Umbilical cord (tissue), 2 donors: ENCODE measurements around the gene MYLK. TPM values are rescaled to one million over a fixed set of nuclear protein-coding genes. Genes with fewer than 3 reads are reported as not detected.

Experiments
- DNase-seq: peaks from one replicate; pipeline ENCODE4 v3.0.0-alpha.2; 2015; ENCODE audit warnings: low spot score
- total RNA-seq: library from RNA; depleted of rRNA; stranded (reverse); fragments of >200 nt; gene quantifications from one replicate; pipeline ENCODE4 v1.2.3, GENCODE V29; 2014; ENCODE audit warnings: low replicate concordance; ENCODE audit not compliant: insufficient read depth

The MYLK gene
- total RNA-seq, 1 donor from 2014 or later: 1,145 TPM

DNA sequence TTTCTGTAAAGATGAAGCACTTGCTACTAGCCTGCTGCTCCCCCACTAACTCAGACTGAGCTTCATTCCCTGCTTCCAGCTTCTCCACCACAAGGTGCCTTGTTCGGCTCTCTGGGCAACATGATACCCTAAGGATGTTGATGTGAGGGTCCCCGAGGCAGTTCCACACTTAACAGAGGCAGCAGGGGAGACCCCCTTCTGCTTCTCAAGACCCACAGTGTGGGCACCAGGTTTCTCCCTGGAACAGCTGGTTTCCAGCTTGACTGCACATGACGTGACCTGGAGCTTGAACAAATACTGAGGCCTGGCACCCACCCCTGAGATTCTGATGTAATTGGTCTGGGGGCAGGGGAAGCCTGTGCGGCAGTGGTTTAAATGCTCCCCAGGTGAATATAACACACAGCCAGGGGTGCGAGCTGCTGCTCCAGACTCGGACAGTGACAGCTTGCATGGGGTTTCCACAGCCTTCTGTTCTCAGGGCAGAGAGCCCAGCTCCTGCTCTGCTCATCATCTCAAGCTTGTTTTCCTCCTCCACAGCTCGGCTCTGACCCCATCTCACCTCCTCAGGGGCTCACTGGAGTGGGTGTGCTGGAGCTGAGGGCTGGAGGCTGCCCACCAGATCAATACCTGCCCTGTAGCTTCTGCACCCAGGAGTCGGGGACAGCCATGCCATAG, 204.3 kb downstream of the MYLK start:
- DNase-seq: peak; percentile 50

DNA sequence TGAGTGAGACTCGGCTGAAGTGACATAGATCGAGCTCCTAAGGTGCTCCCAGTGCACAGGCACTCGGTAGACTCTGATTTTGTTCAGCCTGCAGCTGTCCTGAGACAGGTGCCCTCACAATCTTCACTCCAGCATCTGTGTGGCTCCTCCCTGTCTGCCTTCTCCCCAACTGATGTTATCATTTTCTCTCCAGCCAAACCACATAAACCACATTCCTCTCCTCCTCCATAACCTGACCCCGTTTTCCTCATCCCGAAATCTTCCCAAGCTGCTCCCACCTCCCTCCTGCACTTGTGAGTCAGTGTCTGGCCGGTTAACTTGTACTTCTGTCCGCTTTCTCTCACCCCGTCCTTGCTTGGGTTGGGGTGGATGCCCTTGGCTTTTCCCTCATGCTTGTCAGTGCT, 206.0 kb downstream of the MYLK start:
- peak; percentile 65 for DNase-seq

DNA sequence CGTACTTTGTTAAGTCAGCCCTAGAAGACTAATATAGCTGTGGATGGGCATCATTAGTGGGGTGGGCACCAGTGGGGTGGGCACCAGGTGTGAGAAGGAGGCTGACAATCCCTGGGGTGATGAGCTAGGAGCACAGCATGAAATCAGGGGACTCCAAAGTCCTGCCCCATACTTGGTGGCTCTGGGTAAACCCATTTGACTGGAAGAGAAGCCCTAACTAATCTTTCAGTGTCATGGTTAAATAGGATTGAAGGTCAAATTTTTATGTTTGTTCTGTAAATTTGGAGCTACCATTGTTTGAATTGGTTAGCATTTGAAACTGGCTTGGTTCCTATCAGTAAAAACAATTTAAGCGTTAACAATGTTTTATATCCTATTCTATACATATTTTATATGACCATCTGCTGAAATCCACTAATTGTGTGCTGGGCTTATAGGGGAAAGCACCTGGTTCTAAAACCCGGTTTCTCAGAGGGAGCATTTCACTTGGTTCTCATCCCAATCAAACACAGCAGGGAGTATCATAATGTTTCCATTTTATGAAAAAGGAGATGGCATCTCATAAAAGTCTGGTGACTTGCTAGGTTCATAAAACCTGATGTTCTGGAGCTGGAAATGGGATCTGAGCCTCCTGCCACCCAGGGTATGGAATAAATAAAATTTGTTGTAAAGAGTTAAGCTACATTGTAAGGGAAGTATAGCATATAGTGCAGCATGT, 211.5 kb downstream of the MYLK start:
- no peak for DNase-seq

DNA sequence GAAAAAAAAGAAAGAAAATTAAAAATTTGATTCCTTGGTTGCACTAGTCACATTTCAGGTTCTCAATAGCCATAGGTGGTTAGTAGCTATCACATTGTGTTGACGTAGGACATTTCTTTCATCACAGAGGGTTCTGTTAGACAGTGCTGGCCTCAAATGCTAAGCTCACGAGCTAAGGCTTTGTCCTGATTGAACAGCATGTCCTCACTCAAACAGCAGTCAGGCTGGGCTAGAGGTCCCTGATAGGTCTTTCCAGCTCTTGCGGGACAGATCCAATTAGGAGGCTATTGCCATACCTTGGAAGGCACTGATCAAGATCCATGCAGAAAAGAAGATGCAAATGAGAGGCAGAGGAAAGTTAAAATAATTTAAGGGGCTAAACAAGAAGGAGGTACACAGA, 213.4 kb downstream of the MYLK start:
- no peak for DNase-seq

DNA sequence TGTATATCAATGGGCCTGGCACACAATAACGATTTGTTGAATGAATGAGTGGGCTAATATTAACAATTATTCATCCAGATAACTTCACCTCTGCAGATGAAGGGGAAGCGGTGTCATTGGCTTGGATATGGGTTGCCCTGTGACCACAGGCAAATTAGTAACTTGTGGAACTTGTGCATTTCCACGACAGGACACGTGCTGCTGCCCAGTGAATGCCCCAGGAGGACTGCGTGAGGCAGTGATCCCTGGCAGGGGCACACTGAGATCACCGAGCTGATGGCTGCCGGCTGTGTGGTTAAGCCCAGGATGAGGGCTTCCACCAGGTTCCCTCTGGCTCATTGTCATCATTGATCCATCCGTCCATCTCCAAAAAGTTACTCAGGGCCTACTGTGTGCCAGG, 215.2 kb downstream of the MYLK start:
- DNase-seq: no peak

DNA sequence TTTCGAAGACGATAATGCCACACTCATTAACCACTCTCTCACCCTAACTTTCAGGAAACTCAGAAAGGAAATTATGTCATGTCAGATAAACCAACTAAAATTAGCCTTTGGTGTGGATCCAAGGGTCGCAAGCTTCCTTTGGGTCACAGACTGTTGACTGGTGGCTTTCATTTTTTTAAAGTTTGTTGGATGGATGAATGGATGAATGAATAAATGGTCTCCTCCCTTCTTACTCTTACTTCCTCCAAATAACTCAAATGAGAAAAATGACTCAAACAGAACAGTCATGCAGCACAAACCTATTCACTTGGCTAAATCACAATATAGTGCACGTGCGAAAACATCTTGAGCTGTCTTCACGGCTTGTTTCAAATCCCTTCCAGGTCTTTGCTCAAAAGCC, 216.3 kb downstream of the MYLK start:
- DNase-seq: no peak

DNA sequence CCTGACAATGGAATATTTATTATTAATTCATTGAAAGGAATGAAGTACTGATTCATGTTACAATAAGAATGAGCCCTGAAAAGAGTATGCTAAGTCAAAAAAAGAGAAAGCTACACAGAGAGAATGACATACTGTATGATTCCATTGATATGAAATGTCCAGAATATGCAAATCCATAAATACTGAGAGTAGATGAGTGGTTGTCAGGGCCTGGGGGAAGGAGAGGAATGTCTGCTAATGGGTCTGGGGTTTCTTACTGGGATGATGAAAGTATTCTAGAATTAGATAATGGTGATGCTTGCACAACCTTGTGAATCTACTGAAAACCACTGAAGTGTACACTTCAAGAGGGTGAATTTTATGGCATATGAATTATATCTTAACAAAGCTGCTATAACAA, 219.4 kb downstream of the MYLK start:
- DNase-seq: no peak

DNA sequence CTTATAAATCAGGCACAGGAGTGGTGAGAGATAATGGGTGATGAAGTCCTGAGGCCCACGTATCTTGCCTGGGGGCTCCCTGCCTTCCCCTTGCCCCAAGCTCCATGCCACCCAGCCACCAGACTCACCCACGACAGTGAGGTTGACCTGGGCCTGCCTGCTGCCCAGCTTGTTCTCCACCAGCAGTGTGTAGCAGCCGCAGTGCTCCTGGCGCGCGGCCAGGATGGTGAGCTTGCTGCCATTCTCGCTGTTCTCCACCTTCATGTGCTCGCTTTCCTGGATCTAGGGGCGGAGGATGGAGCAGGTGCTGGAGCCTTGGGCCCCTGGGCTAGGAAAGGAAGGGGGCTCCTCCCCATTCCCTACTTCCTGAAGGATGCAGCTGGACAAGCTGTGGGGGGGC, 220.2 kb downstream of the MYLK start:
- DNase-seq: no peak

DNA sequence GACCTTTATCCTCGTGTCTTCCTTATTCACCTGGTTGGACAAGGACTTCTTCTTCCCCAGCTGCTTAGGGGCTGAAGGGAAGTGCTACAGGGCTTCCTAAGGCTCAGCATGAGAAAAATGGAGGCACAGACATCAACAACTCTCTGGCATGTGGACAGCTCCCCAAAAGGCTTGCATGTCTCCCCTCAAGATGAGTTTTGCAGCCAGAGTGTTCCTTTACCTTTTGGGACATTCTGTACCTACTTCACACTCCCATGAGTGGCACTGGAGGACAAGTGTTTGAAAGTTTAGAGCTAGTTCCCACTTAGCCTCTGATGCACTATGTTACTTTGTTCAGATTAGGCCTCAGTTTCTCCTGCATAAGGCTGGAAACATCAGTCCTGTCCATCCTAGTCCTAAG, 222.2 kb downstream of the MYLK start:
- no peak for DNase-seq

DNA sequence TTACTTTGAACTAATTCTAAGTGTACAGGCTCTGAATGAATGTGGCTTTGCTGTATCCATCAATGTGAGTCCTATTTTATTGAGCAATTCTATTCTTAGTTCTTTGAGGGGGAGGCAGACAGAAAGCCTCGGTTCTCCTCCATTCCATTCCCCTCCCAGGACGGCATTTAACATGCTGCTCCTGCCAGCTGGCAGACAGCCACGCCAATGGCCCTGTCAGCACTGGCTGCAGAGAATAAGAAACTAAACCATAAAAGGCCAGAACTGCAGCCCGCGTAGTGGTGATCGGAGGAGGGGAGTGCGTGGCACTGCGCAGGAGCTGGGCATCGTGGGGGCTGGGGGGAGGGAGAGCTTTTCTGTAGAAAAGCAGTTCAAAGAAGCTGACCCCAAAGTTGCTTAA, 223.2 kb downstream of the MYLK start:
- DNase-seq: peak; percentile 99

DNA sequence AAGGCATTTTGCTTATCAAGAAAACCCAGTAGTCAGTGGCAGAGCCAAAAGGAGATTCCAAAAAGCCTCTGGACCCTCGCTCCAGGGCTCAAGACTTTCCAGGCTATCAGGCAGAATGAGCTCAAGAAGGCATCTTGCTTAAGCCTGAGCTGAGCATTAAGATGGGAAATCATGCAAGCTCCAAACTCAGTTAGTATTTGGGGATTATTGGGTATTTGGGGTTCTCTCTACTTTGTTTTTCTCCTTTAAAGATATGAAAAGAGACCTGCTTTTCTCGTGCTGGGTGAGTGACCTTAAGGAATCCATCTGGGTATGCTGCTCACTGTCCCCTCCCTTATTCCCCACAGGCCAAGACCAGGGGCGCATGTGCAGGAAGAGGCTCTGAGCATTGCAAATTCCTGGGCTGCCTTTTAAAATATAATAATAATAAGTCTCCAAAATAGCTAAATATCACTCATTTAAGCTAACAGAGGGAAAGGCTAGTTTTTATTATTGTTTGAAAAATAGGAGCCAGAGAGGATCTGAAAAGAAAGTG, 223.9 kb downstream of the MYLK start:
- peak; percentile 90 for DNase-seq

DNA sequence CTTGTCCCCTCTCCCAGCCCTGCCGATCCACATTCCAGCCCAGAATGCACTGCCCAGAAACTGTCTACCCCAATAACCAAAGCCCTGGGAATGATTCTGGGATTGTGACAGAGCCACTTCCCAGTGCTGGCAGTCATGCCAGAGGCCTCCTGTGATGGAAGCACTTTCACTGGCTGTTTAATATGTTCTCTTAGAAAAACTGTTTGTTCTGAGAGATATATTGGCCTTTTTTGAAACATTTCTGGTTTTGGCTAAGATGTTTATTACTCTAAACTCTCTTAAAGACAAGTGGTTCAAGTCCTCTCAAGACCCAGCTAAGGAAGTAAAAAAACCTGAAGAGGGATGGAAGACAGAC, 225.3 kb downstream of the MYLK start:
- peak; percentile 36 for DNase-seq

DNA sequence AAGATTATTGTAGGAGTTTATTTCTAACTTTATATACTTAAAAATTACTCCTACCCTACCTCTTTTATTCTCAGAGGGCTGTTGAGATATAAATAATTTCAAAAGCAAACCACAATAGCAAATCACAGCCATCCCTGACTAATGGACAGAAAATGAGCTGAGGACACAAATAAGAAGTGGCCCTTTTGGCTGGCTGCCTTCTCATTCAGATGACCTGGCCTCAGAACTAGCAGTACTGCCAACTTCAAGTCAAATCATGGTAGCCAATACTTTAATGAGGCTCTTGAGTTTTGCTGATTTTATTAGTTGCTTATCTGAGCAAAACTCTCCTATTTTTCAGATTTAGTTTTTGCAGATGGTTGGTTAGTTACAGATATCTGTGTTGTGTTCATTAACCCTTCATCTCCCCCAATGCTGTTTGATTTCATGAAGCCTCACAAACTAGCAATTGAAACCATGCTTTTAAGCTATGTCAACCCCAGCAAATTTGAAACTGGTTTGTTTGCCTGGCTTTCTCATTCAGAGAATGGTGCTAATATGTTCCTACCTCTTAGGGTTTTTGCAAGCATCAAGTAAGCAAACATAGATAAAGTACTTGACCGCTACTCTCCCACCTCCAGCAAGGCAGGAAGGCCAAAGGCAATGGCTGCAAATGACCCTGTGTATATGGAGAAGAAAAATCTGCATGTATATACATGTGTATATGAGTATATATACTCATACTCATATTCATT, 225.8 kb downstream of the MYLK start:
- DNase-seq: no peak

DNA sequence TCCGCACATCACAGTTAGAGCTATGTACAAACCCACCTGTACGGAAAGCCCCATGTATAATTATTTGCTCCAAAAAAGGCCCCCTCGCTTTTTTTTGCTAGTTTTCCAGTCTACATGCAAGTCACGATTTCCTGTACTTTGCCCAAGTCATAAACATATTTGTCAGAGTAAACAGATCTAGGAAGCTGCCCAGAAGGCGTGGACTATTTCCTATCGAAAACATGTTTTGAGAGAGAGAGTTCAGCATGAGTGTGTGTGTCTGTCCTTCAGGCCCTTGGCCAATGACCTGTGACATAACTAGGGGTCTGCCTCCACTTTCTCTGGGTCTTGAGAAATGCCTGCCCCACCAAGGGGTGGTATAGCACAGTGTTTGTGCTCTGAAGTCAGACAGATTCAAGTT, 226.6 kb downstream of the MYLK start:
- DNase-seq: no peak

DNA sequence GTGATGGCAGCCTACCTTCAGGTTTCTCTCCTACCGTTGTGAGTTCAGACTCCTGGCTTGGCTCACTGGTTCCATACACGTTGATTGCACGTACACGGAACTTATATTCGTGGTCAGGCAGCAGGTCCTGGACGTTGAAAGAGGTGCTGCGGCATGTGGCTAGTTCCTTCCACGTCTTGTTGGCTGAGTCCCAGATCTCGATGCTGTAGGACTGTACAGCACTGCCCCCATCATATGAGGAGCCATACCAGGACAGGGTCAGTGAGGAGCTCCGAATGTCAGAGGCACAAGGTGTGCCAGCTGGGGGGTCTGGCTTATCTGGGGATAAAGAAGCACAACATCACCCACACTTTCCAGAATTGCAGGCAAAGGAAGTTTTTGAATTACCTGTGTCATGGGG, 227.0 kb downstream of the MYLK start:
- DNase-seq: no peak

DNA sequence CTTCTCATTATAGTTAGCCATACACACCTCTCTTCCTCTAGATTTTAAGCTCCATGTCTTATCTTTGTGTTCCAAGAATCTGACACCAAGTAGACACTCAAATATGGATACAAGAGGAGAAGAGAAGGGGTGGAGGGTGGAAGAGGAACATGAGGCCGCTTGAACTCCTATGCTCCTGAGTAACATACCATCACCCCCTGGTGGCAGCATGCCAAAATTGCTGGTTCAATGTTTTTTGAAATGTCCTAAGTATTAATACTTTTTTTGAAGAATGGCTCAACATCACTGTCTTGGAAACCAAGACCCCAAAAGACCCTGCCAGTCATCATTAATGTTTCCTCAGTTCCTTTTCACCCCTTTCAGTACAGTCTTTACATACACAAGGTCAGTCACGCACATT, 227.4 kb downstream of the MYLK start:
- DNase-seq: no peak

DNA sequence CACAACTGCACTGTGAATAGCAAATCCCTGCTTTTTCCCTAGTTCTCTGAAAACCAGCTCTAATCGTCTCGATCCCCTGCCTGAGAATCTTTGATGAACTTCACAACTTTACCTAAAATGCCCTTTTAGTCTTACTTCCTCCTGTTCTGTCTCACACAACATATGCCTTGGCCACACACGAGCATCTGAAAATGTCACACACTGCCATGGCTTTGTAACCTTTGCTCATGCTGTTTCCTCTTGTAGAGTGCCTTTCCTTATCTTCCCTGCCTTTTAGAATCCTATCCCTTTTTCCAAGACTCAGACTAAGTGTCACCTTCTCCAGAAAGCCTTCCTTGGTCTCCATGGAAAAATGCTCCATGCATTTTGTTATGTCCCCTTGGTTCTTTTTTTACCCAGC, 227.9 kb downstream of the MYLK start:
- DNase-seq: no peak

DNA sequence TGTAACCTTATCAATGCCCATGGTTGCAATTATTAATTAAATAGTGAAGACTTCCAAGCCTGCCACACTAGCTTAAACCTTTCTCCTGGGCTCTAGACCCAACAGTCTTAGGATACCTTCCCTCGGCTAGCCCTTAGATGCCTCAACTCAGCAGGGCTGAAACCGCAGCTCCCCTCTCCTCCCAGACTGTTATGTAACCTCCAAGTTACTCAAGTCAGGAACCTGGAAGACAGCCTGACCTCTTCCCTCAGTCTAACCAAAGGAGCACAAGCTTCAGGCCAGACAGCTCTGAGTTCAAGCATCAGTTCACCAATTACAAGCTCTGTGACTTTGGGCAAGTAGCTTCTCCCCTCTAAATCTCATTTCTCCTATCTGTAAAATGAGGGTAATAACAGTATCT, 228.7 kb downstream of the MYLK start:
- no peak for DNase-seq

DNA sequence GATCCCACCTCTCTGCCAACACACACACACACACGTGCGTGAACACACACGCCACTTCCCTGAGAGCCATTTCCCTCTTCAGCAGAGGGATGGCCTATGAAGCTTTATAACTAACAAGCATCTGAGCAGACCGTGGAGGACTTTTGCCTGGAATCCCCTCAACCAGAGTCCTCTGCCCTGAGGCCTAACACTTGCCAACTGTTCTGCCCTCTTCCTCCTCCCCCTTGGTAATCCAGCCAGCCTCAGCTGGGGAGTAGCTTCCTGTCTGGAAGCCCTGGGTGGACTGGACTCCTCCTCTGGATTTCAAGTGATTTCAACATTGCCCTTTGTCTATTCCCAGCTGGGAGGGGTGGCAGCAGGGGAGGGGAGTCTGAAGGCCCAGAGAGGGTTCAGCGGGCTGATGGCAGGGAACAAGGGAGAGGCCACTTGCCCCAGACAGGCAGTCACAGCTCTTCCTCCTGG, 230.9 kb downstream of the MYLK start:
- DNase-seq: peak; percentile 93

DNA sequence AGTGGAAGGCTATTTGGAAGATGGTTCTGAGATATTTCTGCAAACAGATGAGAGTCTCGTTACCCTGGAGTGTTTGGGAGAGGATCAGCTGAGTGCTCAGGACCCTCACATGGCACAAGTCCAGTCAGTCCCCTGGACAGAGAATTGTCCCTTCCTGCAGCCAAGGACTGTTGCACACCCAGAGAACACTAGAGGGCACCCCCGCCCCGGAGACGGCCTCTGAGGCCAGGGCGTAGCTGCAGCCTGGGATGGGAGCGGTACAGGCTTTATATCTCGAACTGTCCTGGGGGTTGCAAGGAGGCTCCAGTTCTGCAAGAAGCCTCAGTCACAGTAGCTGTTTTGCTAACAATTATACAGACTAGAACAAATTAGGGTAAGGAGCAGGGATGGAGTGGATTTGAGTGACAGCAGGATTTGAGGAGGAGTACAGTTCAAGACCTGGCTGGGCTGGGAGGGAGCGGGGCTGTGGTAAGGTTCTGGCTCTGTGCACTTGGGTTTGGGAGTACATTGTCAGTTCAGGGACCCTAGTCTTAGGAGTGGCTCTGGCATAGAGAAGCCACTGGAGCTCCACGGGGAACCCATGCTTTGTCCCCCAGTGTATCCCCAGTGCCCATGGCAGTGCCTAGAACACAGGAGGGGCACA, 231.7 kb downstream of the MYLK start:
- DNase-seq: peak; percentile 85

DNA sequence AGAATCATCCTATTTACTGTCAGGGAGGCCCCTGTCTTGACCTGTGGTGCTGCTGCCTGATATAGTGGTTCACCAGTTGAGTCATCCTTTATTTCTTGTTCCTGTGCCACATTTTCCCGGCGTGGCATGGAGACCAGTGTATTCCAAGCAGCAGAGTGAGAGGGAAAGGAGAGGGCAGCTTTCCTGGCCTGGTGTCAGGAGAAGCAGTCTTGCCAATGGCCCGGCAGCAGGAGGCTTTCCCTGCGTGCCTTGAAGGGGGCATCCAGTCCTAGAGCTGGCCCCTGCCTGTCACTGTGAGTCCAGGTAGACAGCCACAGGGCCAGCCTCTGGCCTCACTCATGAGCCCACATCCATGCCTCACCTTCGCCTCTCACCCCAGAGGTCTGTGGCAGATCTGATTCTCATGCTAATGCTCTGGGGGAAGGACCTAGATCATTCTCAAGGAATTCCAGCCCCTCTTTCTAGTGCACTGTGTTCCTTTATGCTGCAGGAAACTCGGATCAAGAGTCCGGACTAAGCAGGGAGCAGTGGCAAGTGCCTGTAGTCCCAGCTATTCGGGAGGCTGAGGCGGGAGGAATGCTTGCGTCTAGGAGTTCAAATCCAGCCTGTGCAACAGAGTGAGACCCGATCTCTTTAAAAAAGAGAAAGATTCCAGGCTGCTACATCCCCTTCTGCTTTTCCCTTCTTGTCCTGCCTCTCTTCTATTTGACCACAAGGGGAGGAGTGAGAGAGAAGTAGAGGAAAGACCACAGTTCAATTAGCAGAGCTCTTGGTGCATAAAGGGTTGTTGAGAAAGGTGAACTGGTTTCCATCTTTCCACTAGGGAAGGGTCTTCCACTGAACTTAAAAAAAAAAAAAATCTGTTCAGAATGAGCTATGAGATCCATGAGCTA, 232.4 kb downstream of the MYLK start:
- no peak for DNase-seq
